ENCODE data around the gene ARID4B. TPM values are rescaled to one million over a fixed set of nuclear protein-coding genes. Genes with fewer than 3 reads are reported as not detected.
"Not testable (repeated sequence)": the region's sequence is repeated elsewhere in the genome, so short reads cannot be mapped to it uniquely, and the experiment has no call there.

ARID4B gene
- total RNA-seq, 1 donor from 2014 or later, result 15.7 TPM

GRCh38 chr1:235317168-235317567 lies 10.8 kb downstream of the ARID4B start:
- intact Hi-C loops (cut with micrococcal nuclease), result no loop called here
- Histone ChIP-seq H3K27ac (replicated peaks) (no peak overlapping the region), H3K9me3 (replicated peaks) (no peaks in the 10 kb centered on the region), H3K36me3 (no peaks in the 10 kb centered on the region), H3K27me3 (ENCODE audit: low read depth) (no peaks in the 10 kb centered on the region), H3K4me1 (peaks cover 63% of the 10 kb centered on the region), H3K4me3 (no peak overlapping the region)
- no peak for DNase-seq
- no peak for TF ChIP-seq CTCF (IDR thresholded peaks at IDR 0.05; ENCODE audit: borderline replicate concordance)

GRCh38 chr1:235315735-235316134 lies 12.2 kb downstream of the ARID4B start:
- Histone ChIP-seq H3K4me1 (peaks cover 64% of the 10 kb centered on the region), H3K27ac (replicated peaks) (no peak overlapping the region), H3K9me3 (replicated peaks) (no peaks in the 10 kb centered on the region), H3K27me3 (ENCODE audit: low read depth) (no peaks in the 10 kb centered on the region), H3K36me3 (no peaks in the 10 kb centered on the region), H3K4me3 (no peak overlapping the region)
- DNase-seq, result no peak
- no peak for TF ChIP-seq CTCF (IDR thresholded peaks at IDR 0.05; ENCODE audit: borderline replicate concordance)
- intact Hi-C loops (cut with micrococcal nuclease), result no loop called here

- no peak for TF ChIP-seq CTCF (IDR thresholded peaks at IDR 0.05; ENCODE audit: borderline replicate concordance)
- H3K4me1 ChIP-seq, result peaks cover 64% of the 10 kb centered on the region
- no peak overlapping the region for H3K27ac ChIP-seq (replicated peaks)
- H3K9me3 ChIP-seq (replicated peaks), result no peaks in the 10 kb centered on the region
- DNase-seq, result no peak
- H3K27me3 ChIP-seq (ENCODE audit: low read depth), result no peaks in the 10 kb centered on the region
- no peak overlapping the region for H3K4me3 ChIP-seq
- intact Hi-C loops (cut with micrococcal nuclease), result no loop called here
- no peaks in the 10 kb centered on the region for H3K36me3 ChIP-seq
Observed at GRCh38 chr1:235315173-235315572, 12.8 kb downstream of the ARID4B start.

- H3K27ac ChIP-seq (replicated peaks), result no peak overlapping the region
- peaks cover 64% of the 10 kb centered on the region for H3K4me1 ChIP-seq
- intact Hi-C loops (cut with micrococcal nuclease), result no loop called here
- H3K36me3 ChIP-seq, result no peaks in the 10 kb centered on the region
- no peak for DNase-seq
- H3K9me3 ChIP-seq (replicated peaks), result no peaks in the 10 kb centered on the region
- no peak overlapping the region for H3K4me3 ChIP-seq
- TF ChIP-seq CTCF (IDR thresholded peaks at IDR 0.05; ENCODE audit: borderline replicate concordance), result no peak
- H3K27me3 ChIP-seq (ENCODE audit: low read depth), result no peaks in the 10 kb centered on the region
Observed at GRCh38 chr1:235313931-235314678, 13.9 kb downstream of the ARID4B start.

- H3K4me1 ChIP-seq, result peaks cover 64% of the 10 kb centered on the region
- no peak for TF ChIP-seq CTCF (IDR thresholded peaks at IDR 0.05; ENCODE audit: borderline replicate concordance)
- H3K36me3 ChIP-seq, result no peaks in the 10 kb centered on the region
- no peaks in the 10 kb centered on the region for H3K9me3 ChIP-seq (replicated peaks)
- no peak for DNase-seq
- H3K27me3 ChIP-seq (ENCODE audit: low read depth), result no peaks in the 10 kb centered on the region
- intact Hi-C loops (cut with micrococcal nuclease), result no loop called here
- H3K27ac ChIP-seq (replicated peaks), result no peak overlapping the region
- no peak overlapping the region for H3K4me3 ChIP-seq
Observed at GRCh38 chr1:235313262-235313661, 14.7 kb downstream of the ARID4B start.

- H3K27me3 ChIP-seq (ENCODE audit: low read depth); H3K9me3 ChIP-seq (replicated peaks); H3K4me3 ChIP-seq; intact Hi-C loops (cut with micrococcal nuclease); DNase-seq; H3K36me3 ChIP-seq; H3K27ac ChIP-seq (replicated peaks): not testable (repeated sequence)
- peaks cover 80% of the 10 kb centered on the region for H3K4me1 ChIP-seq
Observed at GRCh38 chr1:235309206-235309605, 18.8 kb downstream of the ARID4B start.
